Measurements from ENCODE around the gene BORCS5. TPM values are rescaled to one million over a fixed set of nuclear protein-coding genes. Genes with fewer than 3 reads are reported as not detected.

The BORCS5 gene
- total RNA-seq, 1 experiment from 2014 or later: 17.7 TPM

DNA sequence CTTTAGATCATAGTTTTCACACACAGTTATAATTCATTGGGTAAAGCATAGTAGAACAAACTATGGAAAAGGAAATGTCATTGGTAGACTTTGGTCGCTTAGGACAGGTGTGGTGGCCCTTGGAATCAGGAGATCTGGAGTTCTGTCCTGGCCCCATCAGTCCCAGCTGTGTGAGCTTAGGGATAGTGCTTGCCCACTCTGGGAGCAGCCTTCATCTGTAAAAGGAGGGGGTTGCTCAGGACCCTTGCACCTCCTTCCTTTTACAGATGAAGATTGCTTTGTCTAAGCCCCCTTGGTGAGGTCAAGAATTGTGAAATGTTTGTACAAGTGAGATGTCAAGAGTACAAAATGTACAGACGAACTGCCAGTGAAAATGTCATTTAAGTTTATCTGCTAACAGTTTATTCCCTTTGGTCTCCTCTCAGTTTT is 93.2 kb downstream of the BORCS5 start:
- Histone ChIP-seq H3K36me3 (ENCODE audit: insufficient read depth, low read length, poor library complexity, severe bottlenecking) (no peaks in the 10 kb centered on the region), H3K27me3 (replicated peaks; ENCODE audit: insufficient read depth, low read depth, low read length, poor library complexity) (no peaks in the 10 kb centered on the region), H3K4me3 (ENCODE audit: low read depth, low read length, poor library complexity, severe bottlenecking) (no peak overlapping the region), H3K9me3 (ENCODE audit: low read depth, low read length, poor library complexity, severe bottlenecking) (no peaks in the 10 kb centered on the region), H3K4me1 (ENCODE audit: insufficient read depth, low read length, poor library complexity, severe bottlenecking) (no peaks in the 10 kb centered on the region), H3K27ac (ENCODE audit: low read depth, low read length, poor library complexity, severe bottlenecking) (no peak overlapping the region)
- TF ChIP-seq, protein P1, sequence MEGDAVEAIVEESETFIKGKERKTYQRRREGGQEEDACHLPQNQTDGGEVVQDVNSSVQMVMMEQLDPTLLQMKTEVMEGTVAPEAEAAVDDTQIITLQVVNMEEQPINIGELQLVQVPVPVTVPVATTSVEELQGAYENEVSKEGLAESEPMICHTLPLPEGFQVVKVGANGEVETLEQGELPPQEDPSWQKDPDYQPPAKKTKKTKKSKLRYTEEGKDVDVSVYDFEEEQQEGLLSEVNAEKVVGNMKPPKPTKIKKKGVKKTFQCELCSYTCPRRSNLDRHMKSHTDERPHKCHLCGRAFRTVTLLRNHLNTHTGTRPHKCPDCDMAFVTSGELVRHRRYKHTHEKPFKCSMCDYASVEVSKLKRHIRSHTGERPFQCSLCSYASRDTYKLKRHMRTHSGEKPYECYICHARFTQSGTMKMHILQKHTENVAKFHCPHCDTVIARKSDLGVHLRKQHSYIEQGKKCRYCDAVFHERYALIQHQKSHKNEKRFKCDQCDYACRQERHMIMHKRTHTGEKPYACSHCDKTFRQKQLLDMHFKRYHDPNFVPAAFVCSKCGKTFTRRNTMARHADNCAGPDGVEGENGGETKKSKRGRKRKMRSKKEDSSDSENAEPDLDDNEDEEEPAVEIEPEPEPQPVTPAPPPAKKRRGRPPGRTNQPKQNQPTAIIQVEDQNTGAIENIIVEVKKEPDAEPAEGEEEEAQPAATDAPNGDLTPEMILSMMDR (conservative IDR thresholded peaks at IDR 0.05; ENCODE audit: low read depth, low read length): no peak
- no peak for TF ChIP-seq EZH2 (IDR thresholded peaks at IDR 0.05; ENCODE audit: borderline replicate concordance, low read depth, low read length, poor library complexity, severe bottlenecking)
- CTCF ChIA-PET: no interaction called here
- no peak for DNase-seq (ENCODE audit: low spot score)
- intact Hi-C loops (cut with micrococcal nuclease; ENCODE audit: unreplicated experiment): no loop called here
- POLR2A ChIA-PET (ENCODE audit: low non-redundant PET): no interaction called here
- no TSS peak for BruUV-seq (replicated peaks)

DNA sequence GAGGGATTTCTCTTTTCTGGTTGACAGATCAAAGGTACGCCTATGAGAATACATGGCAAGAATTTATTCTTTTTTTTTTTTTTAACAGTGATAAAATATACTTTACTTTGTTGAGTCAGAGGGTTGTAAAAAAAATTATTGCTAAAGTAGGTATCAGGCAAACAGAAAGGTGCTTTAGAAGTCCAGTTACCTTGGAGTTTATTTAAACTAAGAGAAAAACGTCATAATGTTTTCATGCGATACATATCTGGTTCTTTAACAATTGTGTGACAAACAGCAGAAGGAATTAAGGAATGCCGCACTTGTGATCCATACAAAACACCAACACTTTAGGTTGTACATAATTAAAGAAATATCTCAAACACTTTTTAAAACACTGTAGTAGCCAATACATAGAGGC is 94.2 kb downstream of the BORCS5 start:
- POLR2A ChIA-PET (ENCODE audit: low non-redundant PET): no interaction called here

DNA sequence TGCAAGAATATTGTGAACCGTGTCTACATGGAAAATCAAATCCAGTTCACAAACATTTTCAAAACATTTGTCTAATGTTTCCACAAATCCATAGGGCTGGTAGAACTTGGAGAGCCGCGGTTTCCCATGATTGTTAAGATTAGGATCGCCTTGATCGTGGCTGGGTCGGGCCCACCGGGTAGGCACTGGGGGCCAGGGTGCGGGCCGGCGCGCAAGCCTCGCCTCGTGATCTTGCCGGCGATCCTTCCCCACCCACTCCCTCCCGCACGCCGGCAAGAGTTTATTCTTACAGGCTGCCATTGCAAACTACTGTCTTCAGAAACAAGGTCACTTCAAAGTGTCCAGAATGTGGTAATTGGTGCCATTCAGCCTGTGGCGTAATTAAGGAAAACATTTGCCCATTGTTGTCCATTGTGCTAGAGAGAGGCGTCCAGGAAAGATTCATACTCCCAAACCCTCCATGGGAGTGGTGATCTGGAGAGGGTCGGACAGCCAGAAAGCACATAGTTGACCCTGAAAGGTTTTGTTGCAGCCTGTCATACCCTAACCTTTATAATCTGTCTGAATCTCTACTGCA is 95.5 kb downstream of the BORCS5 start:
- no peak for DNase-seq (ENCODE audit: low spot score)
- H3K9me3 ChIP-seq (ENCODE audit: low read depth, low read length, poor library complexity, severe bottlenecking): no peaks in the 10 kb centered on the region
- no peaks in the 10 kb centered on the region for H3K4me1 ChIP-seq (ENCODE audit: insufficient read depth, low read length, poor library complexity, severe bottlenecking)
- H3K4me3 ChIP-seq (ENCODE audit: low read depth, low read length, poor library complexity, severe bottlenecking): no peak overlapping the region
- no peaks in the 10 kb centered on the region for H3K36me3 ChIP-seq (ENCODE audit: insufficient read depth, low read length, poor library complexity, severe bottlenecking)
- H3K27me3 ChIP-seq (replicated peaks; ENCODE audit: insufficient read depth, low read depth, low read length, poor library complexity): no peaks in the 10 kb centered on the region
- TF ChIP-seq, protein P1 (conservative IDR thresholded peaks at IDR 0.05; ENCODE audit: low read depth, low read length): no peak
- TF ChIP-seq EZH2 (IDR thresholded peaks at IDR 0.05; ENCODE audit: borderline replicate concordance, low read depth, low read length, poor library complexity, severe bottlenecking): no peak
- no TSS peak for BruUV-seq (replicated peaks)
- intact Hi-C loops (cut with micrococcal nuclease; ENCODE audit: unreplicated experiment): no loop called here
- ChIA-PET POLR2A (ENCODE audit: low non-redundant PET) (no interaction called here), CTCF (no interaction called here)
- H3K27ac ChIP-seq (ENCODE audit: low read depth, low read length, poor library complexity, severe bottlenecking): no peak overlapping the region

More for the DNA sequence above, 94.2 kb downstream of the BORCS5 start:
- no TSS peak for BruUV-seq (replicated peaks)
- no peak overlapping the region for H3K4me3 ChIP-seq (ENCODE audit: low read depth, low read length, poor library complexity, severe bottlenecking)
- CTCF ChIA-PET: no interaction called here
- no peak for DNase-seq (ENCODE audit: low spot score)
- no peaks in the 10 kb centered on the region for H3K27me3 ChIP-seq (replicated peaks; ENCODE audit: insufficient read depth, low read depth, low read length, poor library complexity)
- H3K36me3 ChIP-seq (ENCODE audit: insufficient read depth, low read length, poor library complexity, severe bottlenecking): no peaks in the 10 kb centered on the region
- intact Hi-C loops (cut with micrococcal nuclease; ENCODE audit: unreplicated experiment): no loop called here
- no peak for TF ChIP-seq EZH2 (IDR thresholded peaks at IDR 0.05; ENCODE audit: borderline replicate concordance, low read depth, low read length, poor library complexity, severe bottlenecking)
- TF ChIP-seq, protein P1 (conservative IDR thresholded peaks at IDR 0.05; ENCODE audit: low read depth, low read length): no peak
- no peaks in the 10 kb centered on the region for H3K4me1 ChIP-seq (ENCODE audit: insufficient read depth, low read length, poor library complexity, severe bottlenecking)
- H3K27ac ChIP-seq (ENCODE audit: low read depth, low read length, poor library complexity, severe bottlenecking): no peak overlapping the region
- no peaks in the 10 kb centered on the region for H3K9me3 ChIP-seq (ENCODE audit: low read depth, low read length, poor library complexity, severe bottlenecking)

All from A673 (cell line).